HEK293 (cell line): ENCODE results near the gene CHGA.

ENCODE experiments used
- CTCF ChIP-seq: fragments of 450-650 bp; formaldehyde crosslinking; IDR thresholded peaks from 2 replicates; pipeline ENCODE4 v1.5.1; 2016; ENCODE audit warnings: missing biosample characterization, missing genetic modification characterization
- KLF8 ChIP-seq: fragments of 450-650 bp; formaldehyde crosslinking; IDR thresholded peaks from 2 replicates; pipeline ENCODE4 v1.5.1; 2016; ENCODE audit warnings: missing biosample characterization, missing genetic modification characterization
- PATZ1 ChIP-seq: fragments of 450-650 bp; formaldehyde crosslinking; IDR thresholded peaks from 2 replicates; pipeline ENCODE4 v1.5.1; 2016; ENCODE audit warnings: missing biosample characterization, missing genetic modification characterization
- PBX3 ChIP-seq: sonication (generic); formaldehyde crosslinking; IDR thresholded peaks from 2 replicates; pipeline ENCODE4 v1.8.1; 2022; ENCODE audit warnings: mild to moderate bottlenecking, moderate library complexity, missing genetic modification reagents
- PRDM1 ChIP-seq: fragments of 450-650 bp; formaldehyde crosslinking; IDR thresholded peaks from 2 replicates; pipeline ENCODE4; 2016; ENCODE audit warnings: missing biosample characterization, missing genetic modification characterization
- ZFP41 ChIP-seq: fragments of 450-650 bp; formaldehyde crosslinking; IDR thresholded peaks from 2 replicates; pipeline ENCODE4 v1.5.1; 2016; ENCODE audit warnings: missing biosample characterization, missing genetic modification characterization, borderline replicate concordance
- ZNF280C ChIP-seq: fragments of 450-650 bp; formaldehyde crosslinking; IDR thresholded peaks from 2 replicates; pipeline ENCODE4 v1.5.1; 2016; ENCODE audit warnings: missing biosample characterization, missing genetic modification characterization
- ZNF302 ChIP-seq: fragments of 450-650 bp; formaldehyde crosslinking; IDR thresholded peaks from 2 replicates; pipeline ENCODE4 v1.5.1; 2016; ENCODE audit warnings: missing biosample characterization, missing genetic modification characterization, low read depth
- ZNF629 ChIP-seq: fragments of 450-650 bp; formaldehyde crosslinking; IDR thresholded peaks from 2 replicates; pipeline ENCODE4 v1.5.1; 2017; ENCODE audit warnings: missing biosample characterization, missing genetic modification characterization

GRCh38 chr14:92907316-92907911, 15.5 kb upstream of the CHGA start:
- TF ChIP-seq PRDM1 (tag by site-specific recombination): no peak
- TF ChIP-seq KLF8: no peak
- TF ChIP-seq ZFP41: no peak
- no peak for TF ChIP-seq ZNF629
- no peak for TF ChIP-seq PBX3 (CRISPR knock-in tag)
- TF ChIP-seq ZNF280C: no peak
- TF ChIP-seq CTCF (tag by site-specific recombination): no peak
- TF ChIP-seq ZNF302 (tag by site-specific recombination): no peak
- TF ChIP-seq PATZ1 (tag by site-specific recombination): no peak
